NCI-H345 (cell line): ENCODE results near the gene GPC5.
A peak's percentile ranks its signal among the peaks of the same experiment; 100 is the strongest.
"Not testable (repeated sequence)": the region's sequence is repeated elsewhere in the genome, so short reads cannot be mapped to it uniquely, and the experiment has no call there.

Experiments used
- DNase-seq: peaks from one replicate; lab custom pipeline; 2025; lab: John Stamatoyannopoulos, UW

Gene GPC5

GRCh38 chr13:92272177-92272576 is 873.8 kb downstream of the GPC5 start:
- no peak for DNase-seq

- not testable (repeated sequence) for DNase-seq
Measured at GRCh38 chr13:92280986-92281385, 882.6 kb downstream of the GPC5 start.

GRCh38 chr13:92290718-92291307 is 892.4 kb downstream of the GPC5 start:
- DNase-seq, result not testable (repeated sequence)

- DNase-seq, result not testable (repeated sequence)
Measured at GRCh38 chr13:92294533-92294932, 896.1 kb downstream of the GPC5 start.

GRCh38 chr13:92296154-92296671 is 897.8 kb downstream of the GPC5 start:
- DNase-seq, result not testable (repeated sequence)

- no peak for DNase-seq
Measured at GRCh38 chr13:92297971-92298942, 899.8 kb downstream of the GPC5 start.

GRCh38 chr13:92300651-92301050 is 902.2 kb downstream of the GPC5 start:
- no peak for DNase-seq

GRCh38 chr13:92303428-92303827 is 905.0 kb downstream of the GPC5 start:
- no peak for DNase-seq

- DNase-seq, result no peak
Measured at GRCh38 chr13:92307752-92308151, 909.3 kb downstream of the GPC5 start.

GRCh38 chr13:92312823-92313222 is 914.4 kb downstream of the GPC5 start:
- no peak for DNase-seq

GRCh38 chr13:92313382-92313781 is 915.0 kb downstream of the GPC5 start:
- no peak for DNase-seq

GRCh38 chr13:92315265-92315664 is 916.8 kb downstream of the GPC5 start:
- DNase-seq, result no peak

- DNase-seq, result no peak
Measured at GRCh38 chr13:92316030-92316429, 917.6 kb downstream of the GPC5 start.

- DNase-seq, result no peak
Measured at GRCh38 chr13:92317066-92317465, 918.6 kb downstream of the GPC5 start.

- DNase-seq, result no peak
Measured at GRCh38 chr13:92320323-92320722, 921.9 kb downstream of the GPC5 start.

GRCh38 chr13:92321174-92321573 is 922.8 kb downstream of the GPC5 start:
- no peak for DNase-seq

GRCh38 chr13:92345627-92346026 is 947.2 kb downstream of the GPC5 start:
- DNase-seq, result no peak

- no peak for DNase-seq
Measured at GRCh38 chr13:92346046-92346445, 947.6 kb downstream of the GPC5 start.

GRCh38 chr13:92354583-92354982 is 956.2 kb downstream of the GPC5 start:
- DNase-seq, result no peak

- peak; percentile 6 for DNase-seq
Measured at GRCh38 chr13:92355213-92355612, 956.8 kb downstream of the GPC5 start.

- no peak for DNase-seq
Measured at GRCh38 chr13:92362717-92363116, 964.3 kb downstream of the GPC5 start.

- DNase-seq, result no peak
Measured at GRCh38 chr13:92365904-92366303, 967.5 kb downstream of the GPC5 start.

GRCh38 chr13:92377396-92377795 is 979.0 kb downstream of the GPC5 start:
- no peak for DNase-seq
